Panc1 (cell line): ENCODE results near the gene RGS6.

Experiments used
- POLR2AphosphoS5 ChIP-seq: IDR thresholded peaks from 2 replicates; pipeline ENCODE4 v1.6.1; 2012; ENCODE audit warnings: mild to moderate bottlenecking, low read depth, low read length, moderate library complexity
- SIN3A ChIP-seq: IDR thresholded peaks from 2 replicates; pipeline ENCODE4 v1.6.1; 2012; ENCODE audit warnings: low read depth, mild to moderate bottlenecking, low read length, moderate library complexity, borderline replicate concordance; ENCODE audit not compliant: insufficient read depth
- TCF7L2 ChIP-seq: IDR thresholded peaks from 2 replicates; pipeline ENCODE4 v1.6.1; 2011; ENCODE audit warnings: mild to moderate bottlenecking, low read depth, low read length, inconsistent platforms
- TF ChIP-seq, protein P1 (sequence below): fragments of 450-650 bp; IDR thresholded peaks from 2 replicates; pipeline ENCODE4 v1.5.1; 2017; ENCODE audit warnings: mild to moderate bottlenecking
- TF ChIP-seq, protein P2 (sequence below), 2 experiments: IDR thresholded peaks; 2 replicates each; pipeline ENCODE4 v1.6.1; 2011 to 2012; ENCODE audit warnings: low read depth in 2 of 2, control low read depth in 1 of 2, low read length in 1 of 2, mild to moderate bottlenecking in 1 of 2, moderate library complexity in 1 of 2; ENCODE audit not compliant: insufficient read depth in 1 of 2

DNA sequence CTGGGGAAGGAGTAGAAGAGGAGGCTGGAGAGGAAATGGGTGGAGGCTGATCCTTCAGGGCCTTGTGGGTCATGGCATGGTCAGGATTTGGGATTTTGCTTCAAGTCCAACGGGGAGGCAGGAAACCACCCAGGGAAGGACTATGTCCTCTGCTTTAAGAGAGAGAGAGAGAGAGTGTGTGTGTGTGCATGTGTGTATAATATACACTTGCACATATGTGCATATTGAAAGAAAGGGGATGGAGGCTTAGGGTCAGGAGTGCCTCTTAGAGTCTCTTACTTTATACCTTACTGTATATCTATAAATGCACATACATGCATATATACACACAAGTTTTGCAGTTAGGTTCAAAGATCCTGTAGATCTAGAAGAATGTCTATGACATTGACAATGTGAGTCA, 94.8 kb downstream of the RGS6 start:
- TF ChIP-seq, protein P1, sequence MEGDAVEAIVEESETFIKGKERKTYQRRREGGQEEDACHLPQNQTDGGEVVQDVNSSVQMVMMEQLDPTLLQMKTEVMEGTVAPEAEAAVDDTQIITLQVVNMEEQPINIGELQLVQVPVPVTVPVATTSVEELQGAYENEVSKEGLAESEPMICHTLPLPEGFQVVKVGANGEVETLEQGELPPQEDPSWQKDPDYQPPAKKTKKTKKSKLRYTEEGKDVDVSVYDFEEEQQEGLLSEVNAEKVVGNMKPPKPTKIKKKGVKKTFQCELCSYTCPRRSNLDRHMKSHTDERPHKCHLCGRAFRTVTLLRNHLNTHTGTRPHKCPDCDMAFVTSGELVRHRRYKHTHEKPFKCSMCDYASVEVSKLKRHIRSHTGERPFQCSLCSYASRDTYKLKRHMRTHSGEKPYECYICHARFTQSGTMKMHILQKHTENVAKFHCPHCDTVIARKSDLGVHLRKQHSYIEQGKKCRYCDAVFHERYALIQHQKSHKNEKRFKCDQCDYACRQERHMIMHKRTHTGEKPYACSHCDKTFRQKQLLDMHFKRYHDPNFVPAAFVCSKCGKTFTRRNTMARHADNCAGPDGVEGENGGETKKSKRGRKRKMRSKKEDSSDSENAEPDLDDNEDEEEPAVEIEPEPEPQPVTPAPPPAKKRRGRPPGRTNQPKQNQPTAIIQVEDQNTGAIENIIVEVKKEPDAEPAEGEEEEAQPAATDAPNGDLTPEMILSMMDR = no peak
- TF ChIP-seq POLR2AphosphoS5 = no peak
- TF ChIP-seq SIN3A = no peak
- TF ChIP-seq, protein P2, sequence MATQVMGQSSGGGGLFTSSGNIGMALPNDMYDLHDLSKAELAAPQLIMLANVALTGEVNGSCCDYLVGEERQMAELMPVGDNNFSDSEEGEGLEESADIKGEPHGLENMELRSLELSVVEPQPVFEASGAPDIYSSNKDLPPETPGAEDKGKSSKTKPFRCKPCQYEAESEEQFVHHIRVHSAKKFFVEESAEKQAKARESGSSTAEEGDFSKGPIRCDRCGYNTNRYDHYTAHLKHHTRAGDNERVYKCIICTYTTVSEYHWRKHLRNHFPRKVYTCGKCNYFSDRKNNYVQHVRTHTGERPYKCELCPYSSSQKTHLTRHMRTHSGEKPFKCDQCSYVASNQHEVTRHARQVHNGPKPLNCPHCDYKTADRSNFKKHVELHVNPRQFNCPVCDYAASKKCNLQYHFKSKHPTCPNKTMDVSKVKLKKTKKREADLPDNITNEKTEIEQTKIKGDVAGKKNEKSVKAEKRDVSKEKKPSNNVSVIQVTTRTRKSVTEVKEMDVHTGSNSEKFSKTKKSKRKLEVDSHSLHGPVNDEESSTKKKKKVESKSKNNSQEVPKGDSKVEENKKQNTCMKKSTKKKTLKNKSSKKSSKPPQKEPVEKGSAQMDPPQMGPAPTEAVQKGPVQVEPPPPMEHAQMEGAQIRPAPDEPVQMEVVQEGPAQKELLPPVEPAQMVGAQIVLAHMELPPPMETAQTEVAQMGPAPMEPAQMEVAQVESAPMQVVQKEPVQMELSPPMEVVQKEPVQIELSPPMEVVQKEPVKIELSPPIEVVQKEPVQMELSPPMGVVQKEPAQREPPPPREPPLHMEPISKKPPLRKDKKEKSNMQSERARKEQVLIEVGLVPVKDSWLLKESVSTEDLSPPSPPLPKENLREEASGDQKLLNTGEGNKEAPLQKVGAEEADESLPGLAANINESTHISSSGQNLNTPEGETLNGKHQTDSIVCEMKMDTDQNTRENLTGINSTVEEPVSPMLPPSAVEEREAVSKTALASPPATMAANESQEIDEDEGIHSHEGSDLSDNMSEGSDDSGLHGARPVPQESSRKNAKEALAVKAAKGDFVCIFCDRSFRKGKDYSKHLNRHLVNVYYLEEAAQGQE (IDR thresholded peaks at IDR 0.05; ENCODE audit: insufficient read depth in 1 of 2, low read depth in 2 of 2, low read length in 1 of 2) = no peak
- no peak for TF ChIP-seq TCF7L2
